Activated CD8-positive, alpha-beta memory T cell treated with anti-CD3 and anti-CD28 coated beads for 24 hours (primary cell): ENCODE measurements around the gene INTS1.
"Not testable (repeated sequence)": the region's sequence is repeated elsewhere in the genome, so short reads cannot be mapped to it uniquely, and the experiment has no call there.

Experiments used
- DNase-seq: peaks from one replicate; pipeline ENCODE4 v3.0.0-alpha.2; 2020

Gene INTS1

DNA sequence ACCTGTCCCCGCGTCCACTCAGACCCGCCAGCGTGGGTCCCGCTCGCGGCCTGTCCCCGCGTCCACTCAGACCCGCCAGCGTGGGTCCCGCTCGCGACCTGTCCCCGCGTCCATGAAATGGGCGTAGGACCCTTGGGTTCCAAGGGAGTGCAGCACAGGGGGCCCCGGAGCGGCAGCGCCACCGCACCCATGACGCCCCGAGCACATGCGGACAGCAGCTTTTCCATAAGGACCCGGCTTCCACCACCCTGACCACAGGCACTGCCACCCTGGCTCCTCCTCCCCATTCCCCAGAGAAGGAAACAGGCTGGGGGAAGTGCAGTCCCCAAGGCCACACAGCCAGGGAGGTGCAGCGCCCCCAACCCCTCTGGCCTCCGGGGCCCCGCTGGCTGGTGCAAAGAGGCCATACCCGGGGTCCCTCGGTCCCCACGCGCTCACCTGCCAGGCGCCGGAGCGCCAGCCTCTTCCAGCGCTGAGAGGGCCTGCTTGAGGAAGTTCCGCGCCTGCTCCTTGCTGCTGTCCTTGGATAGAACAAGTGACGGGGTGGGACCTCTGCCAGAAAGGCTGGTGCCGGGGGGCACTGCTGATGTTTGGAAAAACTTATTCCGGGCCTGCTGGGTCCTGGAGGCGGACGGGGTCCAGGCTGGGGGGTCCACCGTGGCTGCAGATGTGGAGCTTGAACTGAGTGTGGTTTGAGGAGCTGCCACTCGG is 59.8 kb downstream of the INTS1 start:
- no peak for DNase-seq

DNA sequence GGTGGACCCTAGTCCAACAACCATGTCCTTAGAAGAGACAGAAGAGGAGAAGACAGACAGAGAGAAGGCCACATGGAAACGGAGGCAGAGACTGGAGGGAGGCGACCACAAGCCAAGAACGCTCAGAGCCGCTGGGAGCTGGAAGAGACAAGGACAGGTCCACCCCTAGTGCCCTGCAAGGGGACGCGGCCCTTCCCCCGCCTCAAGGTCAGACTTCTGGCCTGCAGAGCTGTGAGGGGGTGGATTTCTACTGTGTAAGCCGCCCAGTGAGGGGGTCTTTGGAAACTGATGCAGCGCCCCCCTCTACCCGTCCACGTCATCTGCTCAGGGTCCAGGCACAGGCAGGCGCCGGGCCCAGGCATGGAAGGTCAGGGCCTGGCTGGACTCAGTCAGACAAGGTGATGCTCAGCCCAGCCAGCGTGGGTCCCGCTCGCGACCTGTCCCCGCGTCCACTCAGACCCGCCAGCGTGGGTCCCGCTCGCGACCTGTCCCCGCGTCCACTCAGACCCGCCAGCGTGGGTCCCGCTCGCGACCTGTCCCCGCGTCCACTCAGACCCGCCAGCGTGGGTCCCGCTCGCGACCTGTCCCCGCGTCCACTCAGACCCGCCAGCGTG is 60.5 kb downstream of the INTS1 start:
- DNase-seq = not testable (repeated sequence)

DNA sequence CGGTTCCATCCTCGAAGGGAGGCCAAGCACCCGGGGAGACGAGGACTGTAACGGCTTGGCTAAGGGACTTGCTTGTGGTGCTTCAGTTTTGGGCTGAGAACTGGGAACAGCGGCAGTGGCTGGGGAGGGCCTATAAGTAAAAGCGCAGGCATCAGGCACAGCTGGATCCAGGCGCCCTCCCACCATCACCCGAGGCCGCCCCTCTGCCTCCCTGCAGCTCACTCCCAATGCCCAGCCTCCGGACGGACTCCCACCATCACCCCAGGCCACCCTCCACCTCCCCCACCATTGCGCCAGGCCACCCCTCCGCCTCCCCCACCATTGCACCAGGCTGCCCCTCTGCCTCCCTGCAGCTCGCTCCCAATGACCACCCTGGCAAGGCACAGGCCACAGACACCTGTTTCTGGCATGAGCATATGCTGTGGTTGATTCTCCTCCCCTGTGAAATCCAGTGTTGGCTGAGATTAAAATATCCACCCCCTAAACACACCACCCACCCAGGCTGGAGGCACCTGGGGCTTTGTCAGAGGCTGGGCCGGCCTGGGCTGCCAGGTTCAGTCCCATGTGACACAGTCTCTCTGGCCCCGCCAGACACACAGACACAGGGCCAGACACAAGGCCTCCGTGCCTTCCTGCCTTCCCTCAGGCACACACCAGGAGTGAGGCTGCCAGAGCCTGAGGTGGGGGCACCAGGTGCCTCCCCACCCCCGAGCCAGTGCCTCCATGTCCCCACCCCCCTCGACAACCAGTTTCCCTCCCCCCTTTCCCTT is 61.6 kb downstream of the INTS1 start:
- DNase-seq = no peak

DNA sequence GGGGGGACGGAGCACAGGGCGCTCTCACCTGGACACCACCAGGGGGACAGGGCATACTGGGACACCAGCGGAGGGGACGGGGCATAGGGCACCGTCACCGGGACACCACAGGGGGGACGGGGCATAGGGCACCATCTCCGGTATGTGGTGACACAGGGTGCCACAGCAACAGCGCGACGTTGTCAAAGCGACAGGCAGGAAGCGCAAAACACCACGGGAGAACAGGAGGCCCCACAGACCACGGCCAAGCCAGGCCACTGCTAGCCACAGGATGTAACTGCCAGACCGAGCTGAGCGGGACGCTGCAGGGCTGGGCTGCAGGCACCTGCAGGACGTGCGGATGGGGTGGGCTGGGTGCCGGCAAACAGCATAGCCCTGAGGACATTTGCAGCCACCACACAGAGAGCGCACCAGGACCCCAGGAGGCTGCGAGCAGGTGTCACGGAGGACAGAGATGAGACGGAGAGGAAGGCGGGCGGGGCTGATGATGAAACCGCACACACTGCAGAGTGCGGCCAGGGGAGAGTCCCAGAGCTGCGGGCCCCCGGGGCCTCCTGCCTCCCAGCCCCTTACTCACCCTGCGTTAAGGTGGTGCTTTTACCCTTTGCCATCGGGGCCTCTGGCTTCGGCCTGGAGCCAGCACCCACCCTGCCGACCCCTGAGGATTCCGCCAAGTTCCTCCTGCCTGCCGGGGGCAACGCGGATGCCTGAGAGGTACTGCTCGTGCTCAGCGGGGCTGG is 62.4 kb downstream of the INTS1 start:
- DNase-seq = no peak

DNA sequence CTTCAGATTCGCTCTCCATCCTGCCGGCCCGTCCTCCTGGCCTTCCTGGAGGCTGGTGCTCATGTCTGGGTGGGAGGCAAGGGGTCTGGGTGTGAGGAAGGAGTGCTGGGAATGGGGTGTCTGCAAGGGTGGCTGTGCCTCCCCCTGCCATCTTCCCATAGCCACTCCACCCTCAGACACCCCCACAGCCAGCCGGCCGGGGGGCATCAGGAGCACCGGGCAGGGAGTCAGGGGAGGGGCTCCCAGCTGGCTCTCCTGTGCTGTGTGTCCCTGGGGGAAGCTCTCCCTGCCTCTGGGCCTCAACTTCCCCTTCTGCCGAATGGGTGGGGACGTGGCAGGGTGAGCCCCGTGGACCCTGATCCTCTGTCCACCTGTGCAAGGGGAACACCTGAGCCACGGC is 63.6 kb downstream of the INTS1 start:
- DNase-seq = no peak

DNA sequence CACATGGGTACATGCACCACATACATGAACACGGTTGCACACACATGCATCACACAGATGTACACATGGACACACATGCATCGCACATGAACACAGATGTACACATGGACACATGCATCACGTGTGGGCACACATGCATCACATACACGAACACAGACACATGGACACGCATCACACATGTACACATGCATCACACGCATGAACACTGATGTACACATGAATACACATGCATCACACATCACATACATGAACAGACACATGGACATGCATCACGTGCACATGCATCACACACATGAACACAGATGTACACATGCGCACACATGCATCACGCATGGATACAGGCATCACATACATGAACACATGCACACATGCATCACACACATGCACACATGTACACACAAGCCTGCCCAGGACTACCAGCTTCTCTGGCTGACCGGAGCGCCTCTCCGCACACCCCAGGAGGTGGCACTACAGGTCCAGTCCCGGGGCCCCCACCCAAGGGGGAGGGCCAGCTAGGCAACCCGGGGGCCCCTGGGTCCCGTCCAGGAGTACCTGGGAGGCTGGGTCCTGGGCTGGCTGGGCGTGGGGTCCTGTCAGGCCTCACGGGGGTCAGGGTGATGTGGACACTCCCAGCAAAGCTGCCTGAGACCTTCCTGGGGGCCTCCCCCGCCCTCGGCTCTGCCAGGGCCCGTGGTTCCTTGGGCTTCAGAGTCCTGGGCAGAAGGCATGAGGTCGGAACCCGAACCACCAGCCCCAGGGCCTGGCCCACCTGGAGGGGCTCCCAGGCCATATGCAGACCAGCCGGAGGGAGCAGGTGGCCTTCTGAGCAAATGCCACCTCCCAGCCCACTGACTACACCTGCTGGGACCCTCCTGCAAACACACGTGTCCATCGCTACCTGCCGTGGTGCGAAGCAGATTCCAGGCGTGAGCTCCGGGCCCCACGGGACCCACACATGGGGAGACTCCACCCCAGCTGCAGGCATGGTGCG is 64.5 kb downstream of the INTS1 start:
- DNase-seq = no peak

DNA sequence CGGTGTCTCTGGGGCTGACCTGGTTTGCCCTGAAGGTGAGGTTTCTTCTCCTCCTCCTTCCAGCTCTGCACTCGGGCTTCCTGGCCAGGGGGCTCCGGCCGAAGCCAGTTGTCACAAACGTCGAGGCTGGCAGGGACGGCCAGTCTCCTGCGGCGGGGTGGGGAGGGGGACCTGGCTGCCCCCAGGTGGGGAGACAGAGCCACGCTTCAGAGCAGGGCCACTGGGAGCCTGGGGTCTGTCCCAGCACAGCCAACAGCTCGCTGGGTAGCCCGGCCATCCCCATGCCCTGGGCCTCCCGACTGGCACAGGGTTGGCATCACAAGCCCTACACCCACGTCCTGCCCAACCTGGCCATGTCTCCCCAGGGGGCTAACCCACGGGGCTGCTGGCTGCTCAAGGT is 65.4 kb downstream of the INTS1 start:
- no peak for DNase-seq

DNA sequence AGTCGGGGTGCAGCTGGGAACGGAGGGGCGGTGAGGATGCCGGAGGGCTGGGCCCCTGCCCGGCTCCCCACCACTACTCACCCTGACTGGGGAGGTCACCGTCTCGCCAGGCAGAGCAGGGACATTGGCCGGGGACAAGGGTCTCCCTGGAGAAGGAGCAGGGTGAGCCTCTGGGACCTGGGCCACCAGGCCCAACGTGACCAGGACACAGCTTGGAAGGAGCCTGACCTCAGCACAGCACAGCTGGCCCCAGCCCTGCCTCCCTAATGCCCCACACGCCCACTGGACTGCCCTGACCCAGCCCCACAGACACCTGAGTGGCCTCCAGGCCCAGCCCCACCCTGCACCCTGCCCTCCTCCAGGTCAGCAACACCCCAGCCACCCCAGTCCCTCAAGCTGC is 66.0 kb downstream of the INTS1 start:
- no peak for DNase-seq

DNA sequence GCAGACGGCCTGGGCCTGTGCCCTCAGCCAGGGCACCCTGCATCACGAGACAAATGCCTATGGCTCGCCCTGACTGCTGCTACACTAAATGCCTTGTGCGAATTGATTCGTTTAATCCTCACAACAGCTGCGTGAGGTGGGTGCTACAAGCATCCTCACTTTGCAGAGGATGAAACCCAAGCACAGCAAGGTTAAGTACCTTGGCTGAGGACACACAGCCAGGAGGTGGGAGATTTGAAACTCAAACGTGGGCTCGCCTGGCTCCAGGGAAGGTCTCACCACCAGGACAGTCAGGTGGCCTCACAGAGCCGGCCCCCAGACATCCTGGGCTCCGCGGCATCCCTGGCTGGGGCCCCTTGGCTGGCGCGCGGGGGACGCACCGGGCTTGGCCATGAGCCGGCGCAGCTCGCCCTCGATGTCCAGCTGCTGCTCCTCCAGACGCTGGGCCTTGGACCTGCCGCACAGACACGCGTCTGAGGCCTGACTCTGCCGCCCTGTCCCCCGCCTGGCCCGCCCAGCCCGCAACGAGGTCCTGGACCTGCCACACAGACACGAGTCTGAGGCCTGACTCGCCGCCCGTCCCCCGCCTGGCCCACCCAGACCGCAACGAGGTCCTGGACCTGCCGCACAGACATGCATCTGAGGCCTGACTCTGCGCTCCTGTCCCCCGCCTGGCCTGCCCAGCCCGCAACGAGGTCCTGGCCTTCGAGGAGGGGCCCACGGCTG is 66.9 kb downstream of the INTS1 start:
- no peak for DNase-seq

DNA sequence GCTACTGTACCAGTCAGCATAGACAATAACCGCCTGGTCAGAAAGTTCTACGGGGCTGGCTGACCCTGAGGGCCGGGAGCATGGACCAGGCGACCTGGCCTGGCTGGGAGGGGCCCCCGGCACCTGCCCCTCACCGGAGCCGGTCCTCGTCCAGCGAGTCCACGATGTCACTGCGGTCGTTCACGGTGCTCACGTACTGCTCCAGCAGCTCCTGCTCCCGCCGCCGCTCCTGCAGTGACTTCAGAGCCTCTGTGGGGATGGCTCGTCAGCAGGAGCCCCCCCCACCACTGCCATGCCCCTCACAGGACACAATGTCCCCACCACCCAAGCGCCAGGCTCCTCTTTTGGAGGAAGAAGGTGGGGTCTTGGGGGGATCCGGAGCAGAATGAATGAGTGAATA is 67.6 kb downstream of the INTS1 start:
- no peak for DNase-seq

DNA sequence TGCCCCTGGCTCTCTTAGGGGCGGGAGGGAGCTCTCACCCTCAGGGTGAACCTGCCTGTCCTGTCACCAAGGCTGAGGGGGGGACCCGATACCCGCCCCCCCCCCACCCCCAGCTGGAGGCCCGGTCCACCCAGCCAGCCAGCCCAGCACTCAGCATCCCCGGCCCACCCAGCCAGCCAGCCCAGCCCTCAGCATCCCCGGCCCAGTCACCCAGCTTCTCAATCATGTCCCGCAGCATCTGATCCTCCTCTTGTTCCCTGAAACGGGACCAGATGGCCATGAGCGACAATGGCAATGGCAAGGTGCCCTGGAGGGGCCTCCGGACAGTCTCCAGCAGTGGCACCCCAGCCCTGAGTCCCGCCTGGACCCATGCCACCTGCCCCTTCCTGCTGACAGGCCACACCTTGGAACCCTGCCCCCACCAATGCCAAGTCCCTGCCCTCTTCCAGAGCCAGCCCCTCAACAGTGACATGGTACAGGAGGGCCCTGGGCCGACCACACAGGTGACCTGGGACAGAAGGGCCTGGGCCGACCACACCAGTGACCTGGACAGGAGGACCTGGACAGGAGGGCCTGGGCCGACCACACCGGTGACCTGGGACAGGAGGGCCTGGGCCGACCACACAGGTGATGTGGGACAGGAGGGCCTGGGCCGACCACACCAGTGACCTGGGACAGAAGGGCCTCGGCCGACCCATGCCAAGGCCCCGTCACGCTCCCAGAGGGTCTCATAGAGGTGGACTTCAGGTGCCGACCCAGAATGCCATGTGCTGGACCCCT is 69.1 kb downstream of the INTS1 start:
- no peak for DNase-seq

DNA sequence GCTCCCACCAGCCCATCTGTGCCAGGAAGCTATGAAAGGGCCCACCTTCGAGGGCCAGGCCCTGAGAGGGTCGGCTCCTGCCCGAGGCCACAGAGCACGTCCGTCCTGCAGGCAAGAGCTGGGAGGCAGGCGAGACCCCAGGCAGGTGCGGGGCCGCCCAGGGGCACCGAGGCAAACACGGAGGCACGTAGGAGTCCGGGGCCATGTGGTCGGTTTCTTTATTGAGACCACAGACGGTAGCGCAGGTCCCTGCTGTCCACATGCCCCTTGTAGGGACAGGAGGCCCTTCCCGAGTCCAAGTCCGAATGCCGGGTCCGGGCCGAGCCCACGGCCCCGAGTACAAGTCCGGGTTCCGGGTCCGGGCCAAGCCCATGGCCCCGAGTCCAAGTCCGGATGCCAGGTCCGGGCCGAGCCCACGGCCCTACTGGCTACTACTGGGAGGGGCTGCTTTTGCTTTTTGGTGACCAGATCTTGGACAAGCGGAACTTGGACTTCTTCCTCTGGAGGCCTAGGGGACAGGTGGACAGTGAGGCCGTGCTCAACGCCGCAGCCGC is 69.9 kb downstream of the INTS1 start:
- no peak for DNase-seq

DNA sequence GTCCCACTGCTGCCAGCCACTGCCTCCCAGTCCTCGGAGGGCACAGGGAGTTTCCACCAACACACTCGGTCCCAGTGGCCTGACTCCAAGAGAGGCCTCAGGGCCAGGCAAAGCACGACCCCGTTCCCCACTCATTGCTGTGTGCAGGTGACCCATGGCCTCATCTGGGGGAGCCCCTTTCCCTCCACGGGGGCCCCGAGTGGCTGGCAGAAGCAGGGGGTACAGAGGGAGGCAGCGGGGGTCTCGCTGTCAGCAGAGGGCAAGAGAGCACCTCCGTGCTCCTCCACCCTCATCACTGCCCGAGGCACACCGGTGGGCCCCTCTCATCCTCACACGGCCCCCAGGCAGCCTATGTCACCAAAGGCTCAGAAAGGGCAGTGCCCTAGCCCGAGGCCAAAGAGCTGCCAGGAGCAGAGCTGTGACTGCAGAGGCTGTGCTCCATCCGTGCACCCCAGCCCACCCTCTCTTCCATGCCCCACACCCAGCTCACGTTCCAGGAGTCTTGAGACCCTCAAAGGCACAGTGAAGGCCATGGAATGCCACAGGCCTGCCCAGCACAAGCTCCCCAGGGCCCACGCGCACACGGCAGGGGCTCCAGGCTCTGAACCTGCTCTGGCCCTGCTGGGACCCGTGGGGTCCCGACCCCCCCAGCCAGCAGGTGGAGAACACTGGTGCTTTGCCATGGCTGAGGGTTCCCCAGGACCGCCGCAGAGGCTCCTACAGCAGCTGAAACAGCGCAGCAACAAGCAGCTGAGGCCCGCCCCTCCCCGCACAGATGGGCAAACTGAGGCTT is 70.9 kb downstream of the INTS1 start:
- no peak for DNase-seq

DNA sequence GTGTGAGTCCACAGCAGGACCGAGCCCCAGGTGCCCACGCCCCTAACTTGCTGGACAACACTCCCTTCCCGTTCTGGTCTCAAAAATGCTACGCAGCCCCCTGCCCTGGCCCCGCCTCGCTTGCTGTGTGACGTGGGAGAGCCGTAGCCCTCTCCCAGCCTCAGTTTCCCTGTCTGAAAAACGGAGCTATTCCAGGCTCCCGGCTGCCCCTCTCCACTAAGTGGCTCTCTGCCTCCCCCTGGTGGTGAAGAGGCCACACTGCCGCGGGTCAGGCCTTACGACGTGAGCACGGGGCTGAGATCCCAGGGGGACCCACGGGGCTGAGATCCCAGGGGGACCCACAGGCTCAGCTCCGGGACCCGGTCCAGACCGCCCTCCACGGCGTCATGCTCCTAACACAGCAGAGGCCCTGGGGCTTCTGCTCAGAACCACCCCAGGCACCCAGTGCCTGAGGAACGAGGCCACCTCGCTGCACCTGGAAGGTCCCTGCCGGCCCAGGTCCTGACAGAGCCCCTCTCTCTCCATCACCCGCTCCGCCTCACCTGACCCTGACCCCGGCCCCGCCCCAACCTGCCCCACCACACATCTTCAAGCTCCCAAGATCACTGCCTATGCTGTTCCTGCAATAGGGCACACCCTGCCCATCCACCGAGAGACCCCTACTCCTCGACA is 71.6 kb downstream of the INTS1 start:
- peak; percentile 96 for DNase-seq

DNA sequence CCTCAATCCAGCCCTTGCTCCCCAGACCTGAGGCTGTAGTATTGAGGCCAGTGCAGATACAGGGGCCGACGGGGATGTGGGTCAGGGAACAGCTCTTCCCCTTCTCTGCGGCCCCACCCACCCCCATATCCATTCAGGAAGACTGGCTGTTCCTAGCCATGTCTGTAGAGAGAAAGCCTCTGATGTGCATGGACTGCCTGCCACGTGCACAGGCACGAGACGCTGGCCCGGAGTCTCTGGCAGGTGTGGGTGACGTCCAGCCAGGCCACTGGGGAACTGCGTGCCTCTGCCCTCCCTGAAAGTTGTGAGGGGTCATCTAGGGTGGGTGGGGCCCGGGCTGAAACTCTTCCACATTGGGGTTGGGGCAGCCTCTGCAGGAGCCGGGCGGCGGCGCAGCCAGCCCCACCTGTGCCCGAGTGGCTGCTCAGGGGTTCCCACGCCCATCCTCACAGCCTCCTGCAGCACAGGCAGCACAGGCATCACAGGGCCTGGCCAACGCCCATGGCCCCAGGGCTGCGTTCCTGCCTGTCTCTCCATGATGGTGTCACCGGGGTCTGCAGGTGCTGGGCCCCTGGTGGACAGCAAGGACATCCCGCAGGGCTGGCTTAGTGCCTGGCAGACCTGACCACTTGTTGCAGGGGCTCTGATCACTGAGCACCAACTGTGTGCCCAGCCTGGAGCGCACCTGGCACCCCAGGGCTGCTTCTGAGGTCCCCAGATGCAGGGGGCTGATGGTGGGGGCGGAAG is 72.4 kb downstream of the INTS1 start:
- peak; percentile 68 for DNase-seq

DNA sequence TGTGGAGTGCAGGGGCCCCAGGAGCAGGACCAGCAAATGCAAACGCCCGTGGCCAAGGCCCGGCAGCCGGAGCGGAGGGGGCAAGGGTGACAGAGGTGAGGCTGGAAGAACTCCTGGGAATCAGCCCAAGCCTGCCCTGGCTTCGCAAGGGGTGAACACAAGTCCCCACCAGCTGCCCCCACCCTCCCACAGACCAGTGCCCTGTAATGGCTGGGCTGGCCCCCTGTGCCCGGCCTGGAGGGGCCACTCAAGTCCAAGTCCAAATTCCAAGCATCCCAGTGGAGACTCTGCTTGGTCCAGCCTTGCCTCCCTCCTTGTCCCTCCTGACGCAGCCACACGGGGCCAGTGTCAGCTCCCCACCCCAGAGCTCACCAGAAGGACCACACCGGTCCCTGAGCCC is 73.0 kb downstream of the INTS1 start:
- DNase-seq = no peak

DNA sequence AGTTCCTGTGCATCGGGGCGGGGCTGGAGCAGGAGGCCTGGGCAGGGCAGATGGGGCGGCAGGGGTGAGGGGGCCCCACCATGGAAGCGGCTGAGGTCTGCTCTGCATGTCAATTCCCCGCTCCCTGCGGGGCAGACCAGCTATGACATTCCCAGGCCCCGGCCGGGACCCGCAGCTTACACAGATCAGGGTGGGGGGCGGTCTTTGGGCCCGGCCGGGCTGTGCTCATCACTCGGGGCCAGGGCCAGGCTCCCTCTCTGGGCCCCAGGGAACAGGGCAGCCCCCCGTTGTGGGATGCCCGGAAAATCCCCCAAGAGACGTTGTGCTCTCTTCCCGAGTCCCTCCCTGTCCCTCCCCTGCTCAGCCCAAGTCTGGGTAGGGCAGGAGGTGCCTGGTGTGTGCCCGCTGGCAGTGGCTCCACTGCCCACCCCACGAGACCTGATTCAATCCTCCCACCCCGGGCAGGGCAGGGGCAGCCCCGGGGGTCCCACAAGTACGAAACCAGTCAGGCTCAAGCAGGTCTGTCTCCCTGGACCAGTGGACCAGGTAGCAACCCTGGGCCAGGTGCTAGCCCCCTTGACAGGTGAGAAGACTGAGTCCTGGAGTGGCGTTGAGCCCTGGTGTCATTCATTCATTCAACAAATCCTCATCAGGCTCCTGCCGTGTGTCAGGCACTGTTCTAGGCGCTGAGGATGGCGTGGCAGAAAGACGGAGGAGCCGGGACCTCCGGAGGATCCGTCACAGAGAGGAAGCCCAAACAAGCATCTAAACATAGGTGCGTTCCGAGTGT is 73.9 kb downstream of the INTS1 start:
- no peak for DNase-seq
